ENCODE data around the gene SNX5.

DNA sequence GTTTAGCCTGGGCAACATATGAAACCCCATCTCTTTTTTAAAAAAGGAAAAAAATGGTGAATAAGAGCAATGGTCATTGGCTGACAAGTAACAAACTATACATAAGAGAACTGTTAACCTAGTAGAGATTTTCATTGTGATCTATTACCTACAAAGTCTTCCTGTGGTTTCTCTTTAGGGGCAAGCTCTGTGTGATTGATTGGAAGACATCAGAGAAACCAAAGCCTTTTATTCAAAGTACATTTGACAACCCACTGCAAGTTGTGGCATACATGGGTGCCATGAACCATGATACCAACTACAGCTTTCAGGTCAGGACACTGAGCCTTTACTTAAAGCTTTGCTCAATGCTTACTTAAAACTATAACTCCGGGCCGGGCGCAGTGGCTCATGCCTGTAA lies 19.4 kb upstream of the SNX5 start:
- TF ChIP-seq EP300 (IDR thresholded peaks at IDR 0.05; ENCODE audit: borderline replicate concordance) (no peak), NFIC (IDR thresholded peaks at IDR 0.05) (no peak), YY1 (IDR thresholded peaks at IDR 0.05; ENCODE audit: low read depth) (no peak), USF1 (IDR thresholded peaks at IDR 0.05) (no peak)
